GM18867 (cell line): ENCODE measurements around the gene GOLPH3.
A peak's percentile ranks its signal among the peaks of the same experiment; 100 is the strongest.
"Not testable (repeated sequence)": the region's sequence is repeated elsewhere in the genome, so short reads cannot be mapped to it uniquely, and the experiment has no call there.

Source experiments
- ATAC-seq: cut with Tn5 transposase; IDR thresholded peaks from one replicate; pipeline ENCODE4 v1.9.1; 2021; ENCODE audit warnings: mild to moderate bottlenecking, moderate library complexity; ENCODE audit not compliant: unreplicated experiment

The GOLPH3 gene

GRCh38 chr5:32172186-32172911 lies 1.8 kb downstream of the GOLPH3 start:
- not testable (repeated sequence) for ATAC-seq

GRCh38 chr5:32170303-32171151 lies 3.6 kb downstream of the GOLPH3 start:
- ATAC-seq: no peak

- no peak for ATAC-seq
Measured at GRCh38 chr5:32168460-32169033, 5.6 kb downstream of the GOLPH3 start.

- no peak for ATAC-seq
Measured at GRCh38 chr5:32165597-32165996, 8.5 kb downstream of the GOLPH3 start.

- ATAC-seq: peak; percentile 61
Measured at GRCh38 chr5:32163785-32164184, 10.3 kb downstream of the GOLPH3 start.

- no peak for ATAC-seq
Measured at GRCh38 chr5:32163053-32163452, 11.1 kb downstream of the GOLPH3 start.

- ATAC-seq: no peak
Measured at GRCh38 chr5:32160228-32160627, 13.9 kb downstream of the GOLPH3 start.

GRCh38 chr5:32159328-32160072 lies 14.6 kb downstream of the GOLPH3 start:
- ATAC-seq: peak; percentile 39

GRCh38 chr5:32158679-32158975 lies 15.5 kb downstream of the GOLPH3 start:
- no peak for ATAC-seq

GRCh38 chr5:32157078-32157477 lies 17.0 kb downstream of the GOLPH3 start:
- no peak for ATAC-seq

- ATAC-seq: no peak
Measured at GRCh38 chr5:32156635-32157034, 17.5 kb downstream of the GOLPH3 start.

- no peak for ATAC-seq
Measured at GRCh38 chr5:32155211-32155610, 18.9 kb downstream of the GOLPH3 start.

GRCh38 chr5:32153723-32154122 lies 20.4 kb downstream of the GOLPH3 start:
- no peak for ATAC-seq

- ATAC-seq: no peak
Measured at GRCh38 chr5:32151198-32151597, 22.9 kb downstream of the GOLPH3 start.

GRCh38 chr5:32150366-32150765 lies 23.8 kb downstream of the GOLPH3 start:
- no peak for ATAC-seq

GRCh38 chr5:32147959-32148358 lies 26.2 kb downstream of the GOLPH3 start:
- ATAC-seq: no peak

GRCh38 chr5:32147236-32147635 lies 26.9 kb downstream of the GOLPH3 start:
- no peak for ATAC-seq

GRCh38 chr5:32145378-32145777 lies 28.7 kb downstream of the GOLPH3 start:
- no peak for ATAC-seq

- no peak for ATAC-seq
Measured at GRCh38 chr5:32144378-32145207, 29.5 kb downstream of the GOLPH3 start.

- ATAC-seq: no peak
Measured at GRCh38 chr5:32143617-32144377, 30.3 kb downstream of the GOLPH3 start.
